Chondrocyte (in vitro differentiated cells): ENCODE measurements around the gene NES. TPM values are rescaled to one million over a fixed set of nuclear protein-coding genes. Genes with fewer than 3 reads are reported as not detected.

Experiments
- DNase-seq: peaks from one replicate; pipeline ENCODE4 v3.0.0; 2021; ENCODE audit warnings: mixed read lengths, low spot score
- H3K27ac Mint-ChIP-seq: one replicate; pipeline ENCODE4 v1.8.0; 2021; ENCODE audit warnings: mild to moderate bottlenecking, moderate library complexity, mixed read lengths; ENCODE audit not compliant: unreplicated experiment
- H3K27me3 Mint-ChIP-seq: 2 replicates; pipeline ENCODE4 v1.8.0; 2021; ENCODE audit warnings: low read depth, mixed read lengths
- H3K36me3 Mint-ChIP-seq: 2 replicates; pipeline ENCODE4 v1.8.0; 2021; ENCODE audit warnings: low read depth, mixed read lengths
- H3K4me1 Mint-ChIP-seq: 2 replicates; pipeline ENCODE4 v1.8.0; 2021; ENCODE audit warnings: low read depth, mild to moderate bottlenecking, mixed read lengths
- H3K4me3 Mint-ChIP-seq: one replicate; pipeline ENCODE4 v1.8.0; 2021; ENCODE audit warnings: mild to moderate bottlenecking, moderate library complexity, mixed read lengths; ENCODE audit not compliant: unreplicated experiment
- H3K9me3 Mint-ChIP-seq: 2 replicates; pipeline ENCODE4 v1.8.0; 2021; ENCODE audit warnings: low read depth, mixed read lengths
- CTCF ChIP-seq: fragments of 200-600 bp; sonication (generic); IDR thresholded peaks from 2 replicates; pipeline ENCODE4 v1.5.0; 2021; ENCODE audit warnings: antibody characterized with exemption, mild to moderate bottlenecking, moderate library complexity
- total RNA-seq: library from RNA; stranded (reverse); gene quantifications from 3 replicates; pipeline ENCODE4 v1.2.1, GENCODE V29; 2021

Gene NES
- total RNA-seq, 1 donor from 2014 or later: 6.0 TPM

GRCh38 chr1:156709031-156709430 lies 31.8 kb upstream of the NES start:
- Mint-ChIP-seq H3K36me3 (no peaks in the 10 kb centered on the region), H3K27me3 (no peaks in the 10 kb centered on the region), H3K9me3 (no peaks in the 10 kb centered on the region), H3K27ac (peak overlapping the region; percentile 62), H3K4me1 (peaks cover 85% of the 10 kb centered on the region), H3K4me3 (no peak overlapping the region)
- no peak for DNase-seq
- no peak for TF ChIP-seq CTCF

GRCh38 chr1:156708218-156708661 lies 31.0 kb upstream of the NES start:
- no peaks in the 10 kb centered on the region for H3K27me3 Mint-ChIP-seq
- peak overlapping the region; percentile 45 for H3K27ac Mint-ChIP-seq
- no peak for TF ChIP-seq CTCF
- no peak overlapping the region for H3K4me3 Mint-ChIP-seq
- H3K36me3 Mint-ChIP-seq: no peaks in the 10 kb centered on the region
- no peak for DNase-seq
- peaks cover 93% of the 10 kb centered on the region for H3K4me1 Mint-ChIP-seq
- H3K9me3 Mint-ChIP-seq: no peaks in the 10 kb centered on the region

GRCh38 chr1:156707417-156708217 lies 30.4 kb upstream of the NES start:
- Mint-ChIP-seq H3K27me3 (no peaks in the 10 kb centered on the region), H3K36me3 (no peaks in the 10 kb centered on the region), H3K9me3 (no peaks in the 10 kb centered on the region), H3K4me3 (no peak overlapping the region), H3K27ac (peak overlapping the region; percentile 87), H3K4me1 (peaks cover 92% of the 10 kb centered on the region)
- no peak for DNase-seq
- TF ChIP-seq CTCF: no peak

GRCh38 chr1:156706657-156707416 lies 29.6 kb upstream of the NES start:
- Mint-ChIP-seq H3K4me3 (peak overlapping the region; percentile 81), H3K9me3 (no peaks in the 10 kb centered on the region), H3K27me3 (no peaks in the 10 kb centered on the region), H3K27ac (peak overlapping the region; percentile 87), H3K4me1 (peaks cover 85% of the 10 kb centered on the region), H3K36me3 (no peaks in the 10 kb centered on the region)
- no peak for DNase-seq
- no peak for TF ChIP-seq CTCF

- Mint-ChIP-seq H3K36me3 (no peaks in the 10 kb centered on the region), H3K4me1 (peaks cover 79% of the 10 kb centered on the region), H3K27me3 (no peaks in the 10 kb centered on the region), H3K9me3 (no peaks in the 10 kb centered on the region), H3K27ac (peak overlapping the region; percentile 85), H3K4me3 (peak overlapping the region; percentile 81)
- DNase-seq: no peak
- peak; percentile 99 for TF ChIP-seq CTCF
Measured at GRCh38 chr1:156705918-156706656, 28.9 kb upstream of the NES start.
